Measurements from ENCODE around the gene MAD2L1BP. TPM values are rescaled to one million over a fixed set of nuclear protein-coding genes. Genes with fewer than 3 reads are reported as not detected.

MAD2L1BP gene
- total RNA-seq, 2 donors from 2014 or later, result 14.8 to 17.4 TPM

DNA sequence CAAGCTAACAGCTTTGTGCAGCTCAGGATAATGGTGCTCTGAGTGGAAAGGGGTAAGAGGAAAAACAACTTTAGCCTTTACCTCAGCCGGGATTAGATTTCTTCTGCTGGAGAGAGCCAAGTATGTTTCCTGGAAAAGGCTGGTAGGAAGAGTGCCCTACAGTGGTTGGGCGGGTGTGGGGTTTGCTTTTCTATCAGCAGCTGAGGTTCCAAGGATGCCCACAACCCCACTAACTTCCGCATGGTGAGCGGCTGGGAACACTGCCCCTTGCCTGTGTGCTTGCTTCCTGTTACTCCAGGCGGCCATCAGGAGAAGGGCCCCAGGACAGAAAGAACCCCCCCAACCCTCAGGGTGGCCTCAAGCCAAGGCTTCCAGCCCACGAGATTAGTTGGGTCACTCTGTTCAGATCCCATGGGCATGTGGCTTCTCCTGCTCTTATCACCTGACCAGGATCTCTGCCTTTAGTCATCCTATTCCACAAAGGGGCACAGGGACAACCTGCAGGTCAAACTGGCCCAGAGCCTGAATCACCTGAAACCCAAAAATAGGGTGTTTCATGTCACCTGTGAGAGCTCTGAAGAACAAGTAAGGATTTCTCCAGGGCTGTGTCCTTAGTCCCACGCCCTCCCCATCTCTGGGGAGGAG, 41.4 kb downstream of the MAD2L1BP start:
- WGBS, 2 donors, result 74 to 88% methylated on average over 4 to 7 of the region's 7 CpGs
- intact Hi-C loops (cut with DNase I), result no loop called here

DNA sequence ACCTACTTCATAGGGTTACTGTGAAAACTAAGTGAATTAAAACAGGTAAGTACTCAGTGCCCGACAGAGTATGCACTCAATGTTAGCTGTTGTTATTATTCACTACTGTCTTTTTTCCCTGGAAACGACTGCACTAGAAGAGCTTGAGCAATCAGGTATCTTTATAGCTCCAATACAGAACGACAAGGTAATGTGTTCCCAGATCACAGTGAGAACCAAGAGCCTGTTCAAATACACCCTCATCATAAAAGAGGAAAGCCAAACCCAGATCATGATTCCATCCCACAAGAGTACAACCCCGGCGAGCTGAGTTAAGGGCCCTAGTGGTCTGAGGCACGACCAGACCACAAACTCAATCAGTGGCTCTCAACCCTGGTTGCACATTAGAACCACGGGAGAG, 42.1 kb downstream of the MAD2L1BP start:
- H3K4me1 ChIP-seq, result peaks cover 15% of the 10 kb centered on the region
- no peak overlapping the region for H3K27ac ChIP-seq
- H3K27me3 ChIP-seq, result no peaks in the 10 kb centered on the region
- WGBS, 2 donors, result 57 to 76% methylated on average over 7 of the region's 7 CpGs
- intact Hi-C loops (cut with DNase I), result no loop called here
- H3K9me3 ChIP-seq, result no peaks in the 10 kb centered on the region
- no peak for ATAC-seq
- TF ChIP-seq, protein P1, sequence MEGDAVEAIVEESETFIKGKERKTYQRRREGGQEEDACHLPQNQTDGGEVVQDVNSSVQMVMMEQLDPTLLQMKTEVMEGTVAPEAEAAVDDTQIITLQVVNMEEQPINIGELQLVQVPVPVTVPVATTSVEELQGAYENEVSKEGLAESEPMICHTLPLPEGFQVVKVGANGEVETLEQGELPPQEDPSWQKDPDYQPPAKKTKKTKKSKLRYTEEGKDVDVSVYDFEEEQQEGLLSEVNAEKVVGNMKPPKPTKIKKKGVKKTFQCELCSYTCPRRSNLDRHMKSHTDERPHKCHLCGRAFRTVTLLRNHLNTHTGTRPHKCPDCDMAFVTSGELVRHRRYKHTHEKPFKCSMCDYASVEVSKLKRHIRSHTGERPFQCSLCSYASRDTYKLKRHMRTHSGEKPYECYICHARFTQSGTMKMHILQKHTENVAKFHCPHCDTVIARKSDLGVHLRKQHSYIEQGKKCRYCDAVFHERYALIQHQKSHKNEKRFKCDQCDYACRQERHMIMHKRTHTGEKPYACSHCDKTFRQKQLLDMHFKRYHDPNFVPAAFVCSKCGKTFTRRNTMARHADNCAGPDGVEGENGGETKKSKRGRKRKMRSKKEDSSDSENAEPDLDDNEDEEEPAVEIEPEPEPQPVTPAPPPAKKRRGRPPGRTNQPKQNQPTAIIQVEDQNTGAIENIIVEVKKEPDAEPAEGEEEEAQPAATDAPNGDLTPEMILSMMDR (IDR thresholded peaks at IDR 0.05), result no peak
- TF ChIP-seq POLR2A (IDR thresholded peaks at IDR 0.05), result no peak
- no peak for DNase-seq
- H3K36me3 ChIP-seq (replicated peaks in 1 of 2; ENCODE audit: insufficient read depth in 1 of 2, low read depth in 2 of 2), result peaks cover 0 to 22% of the 10 kb centered on the region in 2 donors
- no peak overlapping the region for H3K4me3 ChIP-seq

More for the DNA sequence above, 41.4 kb downstream of the MAD2L1BP start:
- DNase-seq (no peak), ATAC-seq (no peak)
- Histone ChIP-seq H3K4me1 (peaks cover 22% of the 10 kb centered on the region), H3K27me3 (no peaks in the 10 kb centered on the region), H3K36me3 (replicated peaks in 1 of 2; ENCODE audit: insufficient read depth in 1 of 2, low read depth in 2 of 2) (peaks cover 0 to 22% of the 10 kb centered on the region in 2 donors), H3K4me3 (no peak overlapping the region), H3K27ac (no peak overlapping the region), H3K9me3 (no peaks in the 10 kb centered on the region)
- TF ChIP-seq, protein P1 (IDR thresholded peaks at IDR 0.05), result no peak
- no peak for TF ChIP-seq POLR2A (IDR thresholded peaks at IDR 0.05)

DNA sequence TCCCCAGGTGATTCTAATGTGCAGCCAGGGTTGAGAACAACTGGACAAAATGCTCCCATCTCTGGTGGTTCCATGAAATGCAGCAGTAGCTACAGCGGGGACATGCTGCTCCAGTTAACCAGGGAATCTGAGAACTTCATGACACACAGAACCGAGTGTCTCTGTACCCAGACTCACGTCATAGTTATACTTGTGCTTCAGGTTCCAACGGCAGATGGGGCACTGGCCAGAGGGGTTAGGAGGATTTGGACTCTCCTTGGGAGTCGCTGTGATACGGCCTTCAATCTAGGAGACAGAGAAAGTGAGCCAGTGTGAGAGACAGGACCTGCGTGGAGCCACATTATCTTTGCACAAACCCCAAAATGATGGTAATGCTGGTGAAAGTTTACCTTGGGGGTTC, 42.7 kb downstream of the MAD2L1BP start:
- DNase-seq, result no peak
- no peak overlapping the region for H3K27ac ChIP-seq
- no peaks in the 10 kb centered on the region for H3K27me3 ChIP-seq
- 90 to 92% methylated on average over 7 of the region's 7 CpGs for WGBS, 2 donors
- peaks cover 0 to 22% of the 10 kb centered on the region in 2 donors for H3K36me3 ChIP-seq (replicated peaks in 1 of 2; ENCODE audit: insufficient read depth in 1 of 2, low read depth in 2 of 2)
- ATAC-seq, result no peak
- peaks cover 10% of the 10 kb centered on the region for H3K4me1 ChIP-seq
- TF ChIP-seq, protein P1 (IDR thresholded peaks at IDR 0.05), result no peak
- TF ChIP-seq POLR2A (IDR thresholded peaks at IDR 0.05), result no peak
- no peaks in the 10 kb centered on the region for H3K9me3 ChIP-seq
- H3K4me3 ChIP-seq, result no peak overlapping the region
- intact Hi-C loops (cut with DNase I), result no loop called here

DNA sequence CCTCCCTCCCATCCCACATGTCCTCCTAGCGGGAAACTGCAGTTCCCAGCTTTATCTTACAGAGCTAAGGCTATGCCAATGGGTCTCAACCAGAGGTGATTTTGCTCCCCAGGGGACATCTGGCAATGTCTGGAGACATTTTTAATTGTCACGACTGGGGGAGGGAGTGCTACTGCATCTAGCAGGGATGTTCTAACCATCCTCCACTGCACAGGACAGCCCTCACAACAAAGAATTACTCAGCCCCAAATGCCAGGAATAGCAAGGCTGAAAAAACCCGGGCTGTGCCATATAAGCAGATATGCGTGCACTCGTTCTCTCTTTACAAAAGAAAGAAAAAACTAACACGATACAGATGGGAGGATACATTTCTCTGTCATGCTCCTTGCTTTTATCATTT, 43.4 kb downstream of the MAD2L1BP start:
- no peaks in the 10 kb centered on the region for H3K9me3 ChIP-seq
- intact Hi-C loops (cut with DNase I), result no loop called here
- H3K36me3 ChIP-seq (replicated peaks in 1 of 2; ENCODE audit: insufficient read depth in 1 of 2, low read depth in 2 of 2), result peaks cover 0 to 20% of the 10 kb centered on the region in 2 donors
- no peaks in the 10 kb centered on the region for H3K27me3 ChIP-seq
- H3K4me1 ChIP-seq, result peaks cover 3% of the 10 kb centered on the region
- TF ChIP-seq, protein P1 (IDR thresholded peaks at IDR 0.05), result no peak
- no peak for TF ChIP-seq POLR2A (IDR thresholded peaks at IDR 0.05)
- WGBS, 2 donors, result 88 to 89% methylated on average over 6 of the region's 6 CpGs
- DNase-seq, result no peak
- no peak for ATAC-seq
- H3K4me3 ChIP-seq, result no peak overlapping the region
- H3K27ac ChIP-seq, result no peak overlapping the region
